Fibroblast of skin of left biceps (primary cell): ENCODE data around the gene REXO2.

ENCODE experiments used
- DNase-seq, 2 experiments: peaks; one replicate each; pipeline ENCODE4 v3.0.0-alpha.2; 2013; ENCODE audit warnings: low read depth in 2 of 2

REXO2 gene

DNA sequence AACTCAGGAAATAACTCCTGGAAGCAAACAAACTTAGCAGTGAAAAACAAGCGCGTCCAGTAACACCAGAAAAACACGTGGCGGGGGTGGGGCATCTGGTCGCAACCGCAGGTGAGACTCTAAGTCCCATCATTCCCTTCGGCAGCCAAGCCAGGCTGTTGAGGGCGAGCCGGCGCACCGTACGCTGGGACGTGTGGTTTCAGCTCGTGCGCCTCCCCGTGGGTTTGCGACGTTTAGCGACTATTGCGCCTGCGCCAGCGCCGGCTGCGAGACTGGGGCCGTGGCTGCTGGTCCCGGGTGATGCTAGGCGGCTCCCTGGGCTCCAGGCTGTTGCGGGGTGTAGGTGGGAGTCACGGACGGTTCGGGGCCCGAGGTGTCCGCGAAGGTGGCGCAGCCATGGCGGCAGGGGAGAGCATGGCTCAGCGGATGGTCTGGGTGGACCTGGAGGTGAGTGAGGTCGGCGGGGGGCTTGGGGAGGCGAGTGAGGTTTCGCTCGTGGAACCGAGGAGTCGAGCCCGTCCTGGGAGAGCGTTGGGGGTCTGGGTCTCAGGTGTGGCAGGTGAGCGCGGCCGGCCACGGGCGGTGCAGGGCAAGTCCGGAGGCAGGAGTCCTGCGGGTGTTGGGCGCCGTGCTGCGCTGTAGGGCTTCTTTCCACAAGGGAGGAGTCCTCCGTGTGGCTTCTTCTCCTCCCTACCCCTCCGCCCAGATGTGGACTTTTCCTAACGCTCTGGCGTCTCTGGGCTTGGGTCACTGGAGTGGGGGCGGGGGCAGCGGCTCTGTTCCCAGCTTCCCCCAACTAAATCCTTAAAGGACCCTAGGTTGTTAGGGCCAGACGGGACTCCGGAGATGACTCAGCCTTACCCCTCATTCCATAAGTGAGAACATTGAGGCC, at the start of gene REXO2:
Gene REXO2, plus strand, starts transcription at position 239 of the 892 bp plus-strand sequence. Its CDS starts 62 bp downstream, at position 301.
- peak; percentile 83 to 86 for DNase-seq

DNA sequence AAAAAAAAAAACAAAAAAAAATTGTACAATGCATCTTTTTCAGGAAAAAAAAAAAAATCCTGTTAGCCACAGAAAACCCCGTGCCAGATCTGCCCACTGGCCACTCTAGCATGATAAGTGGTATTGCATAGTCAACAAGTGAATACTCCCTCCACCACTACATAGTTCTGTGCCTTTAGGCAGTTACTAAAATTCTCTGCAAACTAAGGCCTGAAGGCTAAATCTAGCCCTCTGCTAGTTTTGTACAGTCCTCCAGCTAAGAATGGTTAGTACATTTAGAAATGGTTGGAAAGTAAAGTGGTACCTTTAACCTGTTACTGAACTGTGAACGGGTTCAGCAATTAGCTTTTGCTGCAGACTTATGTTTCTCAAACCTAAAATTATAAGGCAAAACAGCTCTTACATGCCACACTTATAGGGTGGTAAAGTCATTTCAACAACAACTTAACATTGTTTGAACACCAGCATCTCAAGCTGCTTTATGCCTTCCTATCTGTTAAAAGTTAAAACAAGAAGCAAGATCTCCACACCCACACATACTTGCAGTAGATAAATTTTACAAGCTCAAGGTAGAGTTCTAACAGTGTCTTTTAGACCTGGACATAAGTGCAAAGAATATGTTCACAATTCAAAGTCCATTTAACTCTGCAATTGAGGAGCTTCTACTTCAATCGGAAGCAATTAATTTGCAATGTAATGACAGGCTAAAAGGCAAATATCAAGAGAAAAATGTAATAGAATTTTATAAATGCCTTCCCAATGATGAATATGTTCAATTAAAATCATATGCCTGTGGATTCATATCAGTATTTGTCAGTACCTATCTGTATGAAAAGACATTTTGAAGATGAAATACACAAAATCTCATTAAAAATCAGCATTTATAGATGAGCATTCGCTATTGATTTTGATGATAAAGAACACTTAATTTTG, 46.3 kb upstream of the REXO2 start:
- DNase-seq = no peak

DNA sequence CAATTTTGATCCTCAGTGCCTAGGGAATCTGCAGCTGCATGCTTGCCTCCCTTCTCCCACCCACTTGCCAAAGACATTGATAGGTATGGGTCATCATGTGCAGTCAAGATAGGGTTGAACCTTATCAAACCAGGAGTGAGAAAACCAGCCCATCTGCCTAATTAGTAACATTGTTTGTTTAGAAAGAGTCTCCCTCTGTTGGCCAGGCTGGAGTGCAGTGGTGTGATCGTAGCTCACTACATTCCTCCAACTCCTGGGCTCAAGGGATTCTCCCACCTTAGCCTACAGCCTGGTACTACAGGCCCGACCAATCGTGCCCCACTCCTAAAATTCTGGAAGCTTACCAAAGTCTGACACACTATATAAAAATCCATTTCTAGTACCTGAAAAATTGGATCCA, 43.5 kb upstream of the REXO2 start:
- no peak for DNase-seq

DNA sequence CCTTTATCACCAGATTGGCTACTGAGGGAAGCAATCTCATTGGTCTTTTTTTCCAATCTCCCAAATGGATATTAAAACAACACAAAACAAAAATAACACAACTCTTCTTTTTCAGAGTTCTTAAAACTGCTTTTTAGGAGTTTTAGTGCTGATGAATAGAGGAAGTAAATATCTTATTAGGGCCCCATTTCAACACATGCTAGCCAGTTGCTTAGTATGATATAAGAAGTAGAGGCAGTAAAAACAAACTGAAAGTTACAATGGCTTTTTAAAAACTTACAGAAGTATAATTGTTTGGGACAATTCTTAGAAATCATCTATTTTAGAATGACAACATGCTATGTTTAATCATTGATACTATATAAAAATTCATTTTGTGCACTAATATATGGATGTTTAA, 42.4 kb upstream of the REXO2 start:
- no peak for DNase-seq

DNA sequence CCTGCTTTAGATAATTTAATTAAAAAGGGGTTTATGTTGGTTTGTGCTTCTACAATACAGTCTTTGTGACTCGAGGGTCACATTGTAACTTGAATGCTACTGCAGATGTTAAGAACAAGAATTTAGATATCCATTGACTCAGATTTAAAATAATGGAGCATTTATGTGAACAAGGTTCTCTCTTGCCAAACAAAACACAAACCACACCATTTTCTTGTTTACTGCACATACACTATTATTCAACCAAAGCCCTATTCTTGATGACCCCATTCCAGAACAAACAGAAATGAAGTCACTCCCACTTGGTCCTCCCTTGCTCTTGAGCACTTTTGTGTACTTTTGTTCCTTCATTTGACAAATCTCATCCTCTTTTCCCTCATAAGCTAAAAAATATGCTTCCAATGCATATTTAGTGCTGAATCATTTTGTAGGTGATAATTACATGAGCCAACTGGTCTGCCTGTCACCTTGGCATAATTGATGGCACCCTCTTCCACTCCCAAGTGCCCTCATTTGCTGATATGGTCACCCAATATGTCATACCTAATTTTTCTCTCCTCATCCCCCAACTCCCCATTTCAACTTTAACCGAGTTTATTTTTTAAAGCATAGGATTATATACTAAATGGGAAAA, 41.8 kb upstream of the REXO2 start:
- no peak for DNase-seq

DNA sequence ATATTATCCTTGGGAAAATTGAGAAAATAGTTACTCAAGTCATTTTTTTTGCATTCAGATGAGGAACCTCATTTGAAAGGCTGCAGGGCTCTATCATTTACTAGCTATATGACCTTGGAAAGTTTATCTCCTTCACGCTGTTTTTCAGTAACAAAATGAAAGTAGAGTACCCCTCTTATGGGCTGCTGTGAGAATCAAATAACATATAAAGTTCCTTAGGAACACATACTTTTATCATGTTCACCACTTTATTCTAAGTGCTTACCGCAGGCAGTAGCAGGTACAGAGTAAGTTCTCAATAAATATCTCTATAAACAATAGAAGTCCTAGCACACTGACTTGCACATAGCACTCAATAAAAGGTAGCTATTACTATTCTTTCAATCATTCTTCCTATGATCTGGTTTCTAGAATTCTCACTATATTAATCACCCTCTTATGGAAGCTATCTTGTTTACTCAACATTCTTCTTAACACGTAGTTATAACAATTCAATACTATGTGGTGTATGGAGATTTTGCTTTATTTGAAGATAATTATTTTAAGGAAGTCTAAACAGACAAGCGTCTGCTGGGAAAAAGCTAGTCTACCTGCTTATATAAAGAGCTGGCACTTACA, 40.9 kb upstream of the REXO2 start:
- no peak for DNase-seq

DNA sequence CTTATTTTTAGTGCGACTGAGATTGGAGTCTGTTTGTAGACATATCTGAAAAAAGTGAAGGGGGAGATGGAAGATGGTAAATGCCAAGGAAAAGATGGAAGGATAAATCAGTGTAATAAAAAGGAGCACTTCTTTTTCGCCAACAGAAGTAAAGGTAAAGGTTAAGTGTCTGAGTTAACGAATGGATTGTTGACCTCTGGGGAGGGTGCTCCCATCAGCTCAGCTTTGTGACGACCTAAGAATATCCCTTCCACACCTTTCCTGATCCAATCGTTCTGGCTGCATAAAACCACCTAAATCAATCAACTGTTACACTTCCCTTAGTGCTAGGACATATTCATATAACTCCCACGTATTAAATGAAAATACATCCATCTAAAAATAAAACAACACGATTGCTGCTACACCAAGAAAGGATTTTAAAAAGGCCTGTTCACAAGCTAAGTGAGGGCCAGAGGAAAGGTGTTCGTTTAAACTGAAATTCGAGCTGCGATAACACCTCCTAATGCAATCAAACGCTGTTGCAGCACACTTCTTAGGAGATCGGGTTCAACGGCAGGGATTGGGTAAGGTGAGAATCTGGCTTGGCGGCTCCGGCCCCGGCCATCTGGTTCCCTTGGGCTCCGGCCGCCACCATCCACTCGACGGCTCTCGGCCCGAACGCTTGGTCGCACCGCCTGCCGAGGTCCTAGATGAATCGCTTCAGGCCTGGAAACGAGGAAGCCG, 39.6 kb upstream of the REXO2 start:
- peak in 1 of 2 experiments; percentile 21 for DNase-seq

DNA sequence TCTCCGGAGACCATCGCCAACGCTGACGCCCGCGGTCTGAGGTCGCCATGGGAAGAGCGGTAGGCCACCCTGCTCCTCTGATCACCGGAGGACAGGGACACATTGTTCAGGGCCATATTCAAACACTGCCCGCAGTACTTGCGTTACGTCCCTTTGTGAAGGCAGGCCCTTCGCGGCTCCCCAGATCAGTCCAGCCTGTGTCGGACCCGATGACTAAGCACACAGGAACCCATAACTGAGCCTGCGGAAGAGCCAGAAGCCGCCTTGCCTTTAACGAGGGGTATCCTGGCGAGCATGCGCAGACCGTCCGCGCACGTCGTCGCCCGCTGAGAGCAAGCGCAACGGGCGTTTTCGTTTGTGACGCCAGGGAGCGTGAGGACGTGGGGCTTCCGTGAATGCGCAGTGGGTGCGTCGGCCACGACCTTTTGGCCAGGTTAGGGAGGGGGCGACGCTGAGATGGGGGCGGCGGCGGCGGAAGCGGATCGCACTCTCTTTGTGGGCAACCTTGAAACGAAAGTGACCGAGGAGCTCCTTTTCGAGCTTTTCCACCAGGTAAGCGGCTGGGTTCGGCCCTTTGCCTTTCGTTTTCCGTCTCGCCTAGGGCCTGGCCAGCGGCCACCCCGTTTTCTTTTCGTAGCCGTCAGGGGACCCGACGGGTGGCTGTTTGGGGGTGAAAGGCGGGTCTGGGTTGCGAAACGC, 38.9 kb upstream of the REXO2 start, which contains the start of the genes C11orf71 and RBM7:
Gene C11orf71, minus strand, starts transcription at position 296 of the 699 bp plus-strand sequence. Its CDS starts 180 bp downstream, at position 116.
Gene RBM7, plus strand, starts transcription at position 451 of the 699 bp plus-strand sequence. Its CDS starts 6 bp downstream, at position 457.
- DNase-seq = peak; percentile 98

DNA sequence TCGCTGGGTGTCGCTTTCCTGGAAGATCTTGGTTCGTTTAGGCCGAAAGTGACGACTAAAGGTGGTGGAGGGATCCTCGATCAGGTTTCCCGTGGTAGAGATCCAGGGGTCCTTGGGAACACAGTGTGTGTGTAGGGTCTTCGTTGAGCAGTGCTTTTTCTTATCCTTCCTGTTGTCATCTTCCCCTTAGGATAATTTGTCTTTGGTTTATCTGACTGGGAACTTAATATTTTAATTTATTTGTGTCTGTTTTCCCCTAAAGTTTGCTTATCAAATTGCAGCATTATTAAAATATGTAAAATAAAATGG, 38.4 kb upstream of the REXO2 start:
- DNase-seq = peak in 1 of 2 experiments; percentile 25

DNA sequence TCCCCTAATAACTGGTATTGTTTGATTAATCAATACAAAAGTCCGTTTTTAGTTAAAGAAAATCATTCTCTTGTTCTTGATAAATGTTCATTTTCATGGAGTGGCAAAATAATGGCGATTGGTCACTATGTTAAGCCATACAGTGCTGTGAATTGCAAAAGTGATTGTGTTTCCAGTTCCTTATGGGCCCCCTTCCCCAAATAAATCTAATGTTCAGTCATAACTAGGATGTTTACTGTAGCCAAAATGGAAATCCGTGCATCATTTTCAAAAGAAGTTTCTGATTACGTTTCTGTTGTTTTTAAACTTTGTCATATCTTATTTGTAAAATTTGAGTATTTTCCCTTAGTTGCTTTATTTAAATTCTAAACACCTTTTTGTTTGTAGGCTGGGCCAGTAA, 38.0 kb upstream of the REXO2 start:
- DNase-seq = no peak

DNA sequence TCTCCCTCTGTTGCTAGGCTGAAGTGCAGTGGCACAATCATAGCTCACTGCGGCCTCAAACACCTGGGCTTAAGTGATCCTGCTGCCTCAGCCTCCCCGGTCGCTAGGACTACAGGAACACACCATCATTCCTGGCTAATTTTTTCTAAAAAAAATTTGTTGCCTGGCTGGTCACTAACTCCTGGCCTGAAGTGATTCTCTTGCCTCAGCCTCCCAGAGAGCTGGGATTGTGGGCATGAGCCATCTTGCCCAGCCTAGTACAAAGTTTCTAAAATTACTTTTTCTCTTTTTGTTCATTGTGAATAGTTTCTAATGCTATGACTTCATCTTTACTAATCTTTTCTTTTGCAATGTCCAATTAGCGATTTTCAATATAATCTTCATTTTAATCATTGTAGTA, 26.3 kb upstream of the REXO2 start:
- DNase-seq = no peak

DNA sequence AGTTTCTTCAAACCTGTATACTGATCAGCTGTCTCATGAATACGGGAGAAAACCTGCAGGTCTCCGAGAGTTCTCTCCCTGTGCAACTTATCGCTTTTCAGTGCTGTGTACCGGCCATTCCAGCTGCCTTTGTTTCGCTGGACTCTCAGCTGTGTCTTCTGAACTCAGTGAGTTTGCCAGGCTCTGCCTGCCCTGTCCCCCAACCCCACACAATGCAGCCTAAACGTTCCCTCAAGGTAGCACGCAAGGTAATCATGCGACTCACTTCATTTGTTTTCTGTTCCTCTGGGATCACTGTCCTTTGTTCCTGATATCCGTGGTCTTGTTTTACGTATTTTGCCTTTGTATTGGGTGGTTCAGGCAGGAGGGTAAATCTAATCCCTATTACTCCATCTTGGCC, 25.3 kb upstream of the REXO2 start:
- no peak for DNase-seq

DNA sequence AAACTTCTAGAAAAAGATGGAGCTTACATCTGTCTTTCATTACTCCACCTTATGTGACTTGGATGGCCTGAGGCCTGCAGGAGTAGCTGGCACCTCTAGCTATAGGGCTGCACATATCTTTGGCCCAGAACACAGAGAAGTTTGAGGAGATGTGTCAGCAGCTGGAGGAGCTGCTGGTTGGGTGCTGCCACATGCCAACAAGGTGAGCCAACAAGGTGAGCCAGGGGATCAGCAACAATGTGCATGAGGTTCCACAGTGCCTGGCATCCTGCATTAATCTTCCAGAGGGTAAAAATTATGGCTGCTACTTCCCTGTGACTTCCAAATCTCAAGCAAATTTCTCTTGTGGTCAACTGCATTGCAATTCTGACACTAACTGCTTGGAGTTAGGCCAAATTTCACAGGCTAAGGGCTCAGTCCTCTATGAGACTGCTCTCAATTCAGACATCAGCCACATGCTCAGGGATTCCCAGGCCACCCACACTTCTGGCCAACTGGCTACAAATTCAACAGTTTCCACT, 22.8 kb upstream of the REXO2 start:
- DNase-seq = peak in 1 of 2 experiments; percentile 21

DNA sequence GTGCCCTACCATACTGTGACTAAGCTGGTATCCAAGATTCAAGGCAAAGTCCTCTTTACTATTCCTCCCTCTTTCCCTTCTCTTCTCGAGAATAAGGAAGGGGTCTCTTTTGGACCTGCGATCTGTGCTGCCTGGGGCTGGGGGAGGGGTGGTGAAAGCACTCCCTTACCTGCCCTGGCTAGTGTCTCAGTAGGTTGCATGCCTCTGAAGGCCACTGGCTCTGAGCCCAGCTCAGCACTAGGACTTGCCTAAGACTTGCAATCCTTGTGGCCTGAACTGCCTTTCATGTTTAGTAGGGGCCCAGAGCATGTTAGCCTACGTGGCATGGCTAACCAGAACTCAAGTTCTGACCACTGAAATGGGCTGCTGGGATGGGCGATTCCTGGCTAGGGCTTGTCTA, 13.0 kb upstream of the REXO2 start:
- DNase-seq = no peak

DNA sequence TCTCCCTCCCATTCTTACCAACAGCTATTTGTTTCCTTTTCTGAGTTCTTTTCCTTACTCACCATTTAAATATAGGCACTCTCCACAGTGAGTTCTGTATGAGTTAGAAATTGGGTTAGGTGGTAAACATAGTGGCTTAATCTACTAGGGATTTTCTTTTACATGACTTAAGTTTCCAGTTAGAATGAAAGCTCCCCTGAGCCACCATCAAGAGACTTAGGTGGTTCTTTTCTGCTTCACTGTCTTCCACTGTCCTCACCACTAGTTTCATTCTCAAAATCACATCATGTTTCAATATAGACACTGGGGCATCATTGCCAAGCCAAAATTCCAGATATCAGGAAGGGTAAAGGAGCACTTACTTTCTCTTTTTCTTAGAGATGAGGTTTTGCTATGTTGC, 9.0 kb upstream of the REXO2 start:
- DNase-seq = no peak

DNA sequence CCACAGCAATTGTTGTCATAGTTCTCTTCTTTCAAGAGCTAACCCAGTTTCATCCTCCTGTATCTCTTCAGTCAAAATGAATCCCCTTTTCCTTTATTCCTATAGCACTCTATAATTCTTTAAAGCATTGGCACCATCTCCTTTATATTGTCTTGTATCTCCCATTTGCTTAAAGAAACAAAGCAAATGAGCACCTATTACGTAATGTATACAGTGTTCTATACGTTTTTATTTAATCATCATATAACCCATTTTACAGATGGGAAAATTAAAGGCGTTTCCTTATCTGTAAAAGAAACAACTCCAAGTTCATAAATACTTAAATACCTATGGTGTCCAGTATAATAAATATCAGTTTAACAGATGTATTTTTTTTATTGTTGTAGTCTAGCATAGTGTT, 6.4 kb upstream of the REXO2 start:
- no peak for DNase-seq

DNA sequence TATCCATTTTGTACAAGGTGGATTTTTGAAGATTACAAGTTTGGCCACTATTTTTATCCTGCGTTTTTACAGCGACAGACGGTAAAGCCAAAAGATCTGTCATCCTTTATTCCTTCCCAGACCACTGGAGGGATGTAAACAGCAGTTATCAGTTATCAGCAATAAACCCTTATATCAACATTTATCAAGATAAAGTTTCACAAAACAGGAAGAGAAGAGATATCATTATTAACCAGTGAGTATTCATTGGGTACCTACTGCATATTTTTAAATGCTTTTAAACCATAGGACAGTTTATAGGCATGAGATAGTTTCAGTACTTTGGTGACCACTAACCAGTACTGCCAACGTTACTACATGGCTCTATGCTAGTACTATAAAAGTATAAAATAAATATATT, 5.9 kb upstream of the REXO2 start:
- DNase-seq = no peak

DNA sequence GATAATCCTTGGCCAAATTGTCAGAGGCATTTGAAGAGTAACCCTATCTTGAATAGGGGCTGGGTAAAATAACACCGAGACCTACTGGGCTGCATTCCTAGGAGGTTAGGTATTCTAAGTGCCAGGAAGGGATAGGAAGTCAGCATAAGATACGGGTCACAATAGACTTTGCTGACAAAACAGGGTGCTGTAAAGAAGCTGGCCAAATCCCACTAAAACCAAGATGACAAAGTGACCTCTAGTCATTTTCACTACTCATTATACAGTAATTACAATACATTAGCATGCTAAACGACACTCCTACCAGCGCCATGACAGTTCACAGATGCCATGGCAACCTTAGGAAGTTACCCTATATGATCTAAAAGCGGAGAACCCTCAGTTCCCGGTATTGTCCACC, 964 bp upstream of the REXO2 start:
- no peak for DNase-seq

DNA sequence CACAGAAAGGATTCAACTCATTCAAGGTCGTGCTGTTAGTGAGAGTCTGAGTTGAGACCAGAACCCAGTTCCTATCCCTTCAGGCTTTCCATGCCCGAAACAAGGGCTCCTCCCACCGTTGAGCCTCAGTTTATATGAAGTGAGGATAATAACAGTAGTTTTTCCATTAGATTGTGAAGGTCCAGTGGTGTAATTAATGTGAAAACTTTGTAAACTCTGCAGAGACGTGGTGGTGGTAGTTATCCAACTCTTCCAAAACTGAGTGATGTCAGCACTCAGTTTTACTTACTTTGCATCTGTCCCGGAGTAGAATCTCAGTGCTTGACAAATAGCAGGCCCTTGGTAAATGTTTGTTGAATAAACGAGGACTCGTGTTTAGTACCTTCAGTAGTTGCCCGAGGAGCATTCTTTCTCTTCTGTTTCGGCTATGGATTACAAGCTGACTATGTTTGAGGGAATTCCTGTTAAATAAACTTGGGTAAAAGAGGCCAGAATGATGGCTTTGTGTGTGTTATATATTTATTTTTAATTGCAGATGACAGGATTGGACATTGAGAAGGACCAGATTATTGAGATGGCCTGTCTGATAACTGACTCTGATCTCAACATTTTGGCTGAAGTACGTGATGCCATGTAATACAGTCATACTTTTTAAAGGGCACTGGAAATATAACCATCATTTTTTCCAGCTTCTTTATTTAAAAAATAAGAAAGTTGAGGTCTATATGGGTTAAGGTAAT, 1.0 kb downstream of the REXO2 start:
- DNase-seq = no peak
